IMR-90 (cell line): ENCODE results near the gene NELL1. TPM values are rescaled to one million over a fixed set of nuclear protein-coding genes. Genes with fewer than 3 reads are reported as not detected.

Experiments used
- ATAC-seq: fragments of 200-7000 bp; cut with Tn5 transposase; 2 replicates; pipeline ENCODE4 v1.9.1; 2020; ENCODE audit warnings: low read depth, mild to moderate bottlenecking, moderate library complexity
- BruUV-seq: library from RNA; stranded (reverse); fragments of 400-500 nt; replicated peaks from 2 replicates; lab custom pipeline; 2021; lab: Mats Ljungman, UMichigan
- CTCF ChIA-PET: fragments of 300-600 bp; formaldehyde crosslinking; extraction: SDS; loops from one replicate; lab custom pipeline; 2021; ENCODE audit warnings: antibody characterized with exemption; lab: Yijun Ruan, JAX
- POLR2A ChIA-PET: fragments of 300-600 bp; sonication (Branson Sonifier 250); formaldehyde crosslinking; loops from one replicate; lab custom pipeline; 2022; ENCODE audit warnings: antibody characterized with exemption; ENCODE audit not compliant: unreplicated experiment; lab: Charles Lee
- DNase-seq: peaks from one replicate; pipeline ENCODE4 v3.0.0; 2013
- H2AFZ ChIP-seq: replicated peaks from 2 replicates; pipeline ENCODE3; 2013; ENCODE audit warnings: low read length, mild to moderate bottlenecking; ENCODE audit not compliant: poor library complexity
- H2AK5ac ChIP-seq: 2 replicates; pipeline ENCODE4 v1.6.1; 2013; ENCODE audit warnings: low read depth, low read length, inconsistent platforms
- H2AK9ac ChIP-seq: replicated peaks from 2 replicates; pipeline ENCODE3; 2013; ENCODE audit warnings: mild to moderate bottlenecking, low read depth, low read length, moderate library complexity; ENCODE audit not compliant: poor library complexity
- H2BK120ac ChIP-seq: 2 replicates; pipeline ENCODE4 v1.6.1; 2013; ENCODE audit warnings: low read depth, low read length, inconsistent platforms
- H2BK15ac ChIP-seq: 3 replicates; pipeline ENCODE4 v1.6.1; 2013; ENCODE audit warnings: low read depth, low read length, inconsistent platforms
- H2BK20ac ChIP-seq: 2 replicates; pipeline ENCODE4 v1.6.1; 2013; ENCODE audit warnings: low read depth, mild to moderate bottlenecking, inconsistent platforms, low read length, moderate library complexity
- H2BK5ac ChIP-seq: 2 replicates; pipeline ENCODE4 v1.6.1; 2013; ENCODE audit warnings: mild to moderate bottlenecking, low read depth, low read length, inconsistent platforms; ENCODE audit not compliant: poor library complexity, severe bottlenecking
- H3K14ac ChIP-seq: replicated peaks from 2 replicates; pipeline ENCODE4 v1.6.1; 2013; ENCODE audit warnings: low read depth, low read length, inconsistent platforms
- H3K18ac ChIP-seq: 2 replicates; pipeline ENCODE4 v1.6.1; 2013; ENCODE audit warnings: low read depth, low read length, control low read depth
- H3K23ac ChIP-seq: 2 replicates; pipeline ENCODE4 v1.6.1; 2013; ENCODE audit warnings: low read depth, low read length, inconsistent platforms
- H3K27ac ChIP-seq: 2 replicates; pipeline ENCODE4 v1.5.1; 2013; ENCODE audit warnings: mild to moderate bottlenecking, control low read depth, low read length; ENCODE audit not compliant: insufficient read depth
- H3K27me3 ChIP-seq: 2 replicates; pipeline ENCODE4 v1.6.1; 2013; ENCODE audit warnings: low read length; ENCODE audit not compliant: control insufficient read depth, insufficient read depth
- H3K36me3 ChIP-seq: 2 replicates; pipeline ENCODE4 v1.6.1; 2013; ENCODE audit warnings: low read length, mixed read lengths; ENCODE audit not compliant: control insufficient read depth, insufficient read depth
- H3K4ac ChIP-seq: 2 replicates; pipeline ENCODE4 v1.6.1; 2013; ENCODE audit warnings: low read depth, low read length, inconsistent platforms
- H3K4me1 ChIP-seq: 2 replicates; pipeline ENCODE4 v1.6.1; 2013; ENCODE audit warnings: low read length, mixed read lengths; ENCODE audit not compliant: control insufficient read depth, insufficient read depth
- H3K4me2 ChIP-seq: 2 replicates; pipeline ENCODE4 v1.6.1; 2013; ENCODE audit warnings: low read depth, mild to moderate bottlenecking, control low read depth, low read length, moderate library complexity
- H3K4me3 ChIP-seq: 2 replicates; pipeline ENCODE4 v1.5.1; 2013; ENCODE audit warnings: low read depth, mild to moderate bottlenecking, control low read depth, low read length, moderate library complexity; ENCODE audit not compliant: insufficient read depth
- H3K56ac ChIP-seq: 2 replicates; pipeline ENCODE4 v1.6.1; 2013; ENCODE audit warnings: low read length, inconsistent platforms; ENCODE audit not compliant: insufficient read depth; ENCODE audit errors: extremely low read depth
- H3K79me1 ChIP-seq, 2 experiments: 2 replicates each; pipeline ENCODE4 v1.6.1; 2013; ENCODE audit warnings: low read length in 2 of 2, inconsistent platforms in 1 of 2, low read depth in 1 of 2
- H3K9ac ChIP-seq: 2 replicates; pipeline ENCODE4 v1.6.1; 2013; ENCODE audit warnings: low read depth, low read length, control low read depth
- H3K9me1 ChIP-seq: 2 replicates; pipeline ENCODE4 v1.6.1; 2013; ENCODE audit warnings: low read length, inconsistent platforms; ENCODE audit not compliant: insufficient read depth
- H3K9me3 ChIP-seq: 2 replicates; pipeline ENCODE4 v1.6.1; 2013; ENCODE audit warnings: low read length; ENCODE audit not compliant: control insufficient read depth, insufficient read depth
- H4K20me1 ChIP-seq: 2 replicates; pipeline ENCODE4 v1.6.1; 2013; ENCODE audit warnings: low read length, inconsistent platforms; ENCODE audit not compliant: insufficient read depth
- H4K5ac ChIP-seq: 2 replicates; pipeline ENCODE4 v1.6.1; 2013; ENCODE audit warnings: mild to moderate bottlenecking, low read depth, low read length, control low read depth
- H4K8ac ChIP-seq, 2 experiments: 2 replicates each; pipeline ENCODE4 v1.6.1; 2013; ENCODE audit warnings: low read depth in 2 of 2, low read length in 2 of 2, control low read depth in 1 of 2, inconsistent platforms in 1 of 2
- H4K91ac ChIP-seq: 2 replicates; pipeline ENCODE4 v1.6.1; 2013; ENCODE audit warnings: low read depth, low read length, inconsistent platforms; ENCODE audit not compliant: insufficient read depth
- BHLHE40 ChIP-seq: fragments of 150-350 bp; IDR thresholded peaks from 2 replicates; pipeline ENCODE4 v1.6.1; 2016; ENCODE audit warnings: mild to moderate bottlenecking, low read depth, low read length
- CHD1 ChIP-seq: IDR thresholded peaks from 2 replicates; pipeline ENCODE4 v1.6.1; 2012; ENCODE audit warnings: low read depth, low read length, improper control_type of control experiment
- CTCF ChIP-seq: conservative IDR thresholded peaks from 2 replicates; pipeline ENCODE4 v1.5.1; 2012; ENCODE audit warnings: mild to moderate bottlenecking, low read depth, low read length, improper control_type of control experiment
- MXI1 ChIP-seq: IDR thresholded peaks from 2 replicates; pipeline ENCODE4 v1.6.1; 2012; ENCODE audit warnings: low read depth, mild to moderate bottlenecking, low read length, moderate library complexity, borderline replicate concordance
- NFE2L2 ChIP-seq: fragments of 150-350 bp; IDR thresholded peaks from 2 replicates; pipeline ENCODE4 v1.6.1; 2016; ENCODE audit warnings: low read depth, mild to moderate bottlenecking, low read length
- POLR2A ChIP-seq: IDR thresholded peaks from 2 replicates; pipeline ENCODE4 v1.6.1; 2012; ENCODE audit warnings: mild to moderate bottlenecking, low read depth, low read length
- RAD21 ChIP-seq: IDR thresholded peaks from 2 replicates; pipeline ENCODE4 v1.6.1; 2012; ENCODE audit warnings: low read length, improper control_type of control experiment
- RCOR1 ChIP-seq: IDR thresholded peaks from 2 replicates; pipeline ENCODE4 v1.6.1; 2012; ENCODE audit warnings: mild to moderate bottlenecking, low read length, improper control_type of control experiment; ENCODE audit not compliant: insufficient replicate concordance
- RFX5 ChIP-seq: IDR thresholded peaks from 2 replicates; pipeline ENCODE4 v1.8.0; 2012; ENCODE audit warnings: low read depth, mild to moderate bottlenecking, low read length, moderate library complexity
- SMC3 ChIP-seq: fragments of 150-350 bp; IDR thresholded peaks from 2 replicates; pipeline ENCODE4 v1.6.1; 2016; ENCODE audit warnings: low read depth, mild to moderate bottlenecking, antibody characterized with exemption, low read length, moderate library complexity
- USF2 ChIP-seq: fragments of 150-350 bp; IDR thresholded peaks from 2 replicates; pipeline ENCODE4 v1.6.1; 2017; ENCODE audit warnings: mild to moderate bottlenecking, antibody characterized with exemption, low read length, low read depth
- WGBS, 2 experiments: methylation state at CpG; one replicate each; pipeline versions ENCODE4 v1.1.5 to v1.1.7; 2013; ENCODE audit warnings: missing lambda C conversion rate in 2 of 2; ENCODE audit not compliant: insufficient read length in 1 of 2; ENCODE audit errors: extremely low coverage in 2 of 2; 5-methylcytosine and 5-hydroxymethylcytosine counted together
- dilution Hi-C: fragments of 300-500 bp; cut with HindIII; formaldehyde crosslinking; loops from one replicate; pipeline ENCODE4 v1.14.3; 2018; ENCODE audit warnings: low sequenced_read_pairs; ENCODE audit not compliant: unreplicated experiment
- in situ Hi-C: fragments of 300-500 bp; cut with MboI; formaldehyde crosslinking; loops from 3 replicates; pipeline ENCODE4 v1.14.3; 2019; ENCODE audit warnings: low sequenced_read_pairs, inconsistent platforms, mixed read lengths
- intact Hi-C: fragments of 100-400 bp; cut with micrococcal nuclease; formaldehyde crosslinking; loops from 2 replicates; pipeline ENCODE4 v1.10.0; 2022
- polyA plus RNA-seq, 3 experiments: library from polyadenylated mRNA; depleted of rRNA; stranded (reverse); fragments of >200 nt; gene quantifications; 2 replicates each; pipeline ENCODE4 v1.2.3, GENCODE V29; 2012; ENCODE audit warnings: low replicate concordance in 1 of 3
- total RNA-seq: library from RNA; depleted of rRNA; stranded (reverse); fragments of >200 nt; gene quantifications from 2 replicates; pipeline ENCODE4 v1.2.3, GENCODE V29; 2012

NELL1 gene
- total and polyA plus RNA-seq, 2 of the 4 experiments (the other 2 are of a cell fraction) = not detected

- Histone ChIP-seq H3K9me3 (peaks cover 2% of the 10 kb centered on the region), H2BK20ac (no peak overlapping the region), H3K4me1 (no peaks in the 10 kb centered on the region), H3K4ac (no peak overlapping the region), H2AFZ (no peak overlapping the region), H3K79me1 (no peaks in the 10 kb centered on the region), H3K27me3 (no peaks in the 10 kb centered on the region), H2BK120ac (no peak overlapping the region), H2AK5ac (no peak overlapping the region), H2BK5ac (no peak overlapping the region), H3K14ac (no peak overlapping the region), H2BK15ac (no peak overlapping the region), H3K18ac (no peak overlapping the region), H3K36me3 (no peaks in the 10 kb centered on the region), H3K56ac (no peak overlapping the region), H3K4me2 (no peak overlapping the region), H3K9me1 (no peaks in the 10 kb centered on the region), H2AK9ac (no peak overlapping the region), H4K8ac (no peak overlapping the region), H3K4me3 (no peak overlapping the region), H4K5ac (no peak overlapping the region), H4K91ac (no peak overlapping the region), H3K9ac (no peak overlapping the region), H4K20me1 (no peaks in the 10 kb centered on the region), H3K27ac (no peak overlapping the region), H3K23ac (no peak overlapping the region)
- CTCF ChIA-PET = interaction anchor here (0.6 kb wide), 1 partner anchor 9 kb away, joined by 3 read pairs; no protein-coding TSS in a partner anchor
- intact Hi-C loops = no loop called here
- TF ChIP-seq USF2 (no peak), CTCF (no peak), RCOR1 (no peak), RFX5 (no peak), CHD1 (no peak), RAD21 (no peak), SMC3 (no peak), MXI1 (no peak), POLR2A (no peak), NFE2L2 (no peak), BHLHE40 (no peak)
- dilution Hi-C loops = no loop called here
- in situ Hi-C loops = no loop called here
- POLR2A ChIA-PET = no interaction called here
- no TSS peak for BruUV-seq
- no peak for DNase-seq
- ATAC-seq = no peak
- 11% methylated on average over 3 of the region's 7 CpGs; no CpG with 5 or more reads in 1 of the 2 experiments for WGBS, 2 experiments
Measured at GRCh38 chr11:20973940-20974559, 304.7 kb downstream of the NELL1 start.
